ENCODE data around the gene POLD1.
"Not testable (repeated sequence)": the region's sequence is repeated elsewhere in the genome, so short reads cannot be mapped to it uniquely, and the experiment has no call there.

The POLD1 gene

DNA sequence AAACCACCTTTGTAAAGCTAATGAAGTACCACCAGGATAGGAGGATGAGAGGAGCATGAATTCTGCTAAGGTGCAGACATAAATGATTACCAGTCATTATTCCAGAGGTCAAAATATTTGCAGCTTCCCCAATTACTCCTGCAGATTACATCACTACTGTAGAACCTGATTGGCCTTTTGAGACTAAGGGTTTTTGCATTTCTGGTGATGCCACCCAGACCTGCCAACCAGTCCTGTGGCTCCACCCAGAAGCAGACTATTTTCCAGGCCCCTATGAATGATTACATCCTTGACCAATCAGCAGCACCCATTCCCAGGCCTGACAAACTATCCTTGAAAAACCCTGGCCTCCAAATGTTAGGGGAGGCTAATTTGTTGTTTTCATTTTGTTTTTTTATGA is 43.8 kb upstream of the POLD1 start:
- peaks cover 49% of the 10 kb centered on the region for H3F3A ChIP-seq (ENCODE audit: control insufficient read depth, insufficient read depth)
- peaks cover 60% of the 10 kb centered on the region for H3K4me1 ChIP-seq (ENCODE audit: control insufficient read depth, low read length)
- peak overlapping the region; percentile 84 for H3K4me2 ChIP-seq (ENCODE audit: low read length)
- peak overlapping the region; percentile 99 for H3K27ac ChIP-seq (ENCODE audit: low read depth, low read length)
- no peaks in the 10 kb centered on the region; the same call in 1 of the 2 replicates for H4K20me1 ChIP-seq (ENCODE audit: control insufficient read depth, insufficient read depth, low read depth, low read length)
- TF ChIP-seq EZH2phosphoT487 (IDR thresholded peaks at IDR 0.05; ENCODE audit: borderline replicate concordance, low read length) = no peak
- TF ChIP-seq, protein P1, sequence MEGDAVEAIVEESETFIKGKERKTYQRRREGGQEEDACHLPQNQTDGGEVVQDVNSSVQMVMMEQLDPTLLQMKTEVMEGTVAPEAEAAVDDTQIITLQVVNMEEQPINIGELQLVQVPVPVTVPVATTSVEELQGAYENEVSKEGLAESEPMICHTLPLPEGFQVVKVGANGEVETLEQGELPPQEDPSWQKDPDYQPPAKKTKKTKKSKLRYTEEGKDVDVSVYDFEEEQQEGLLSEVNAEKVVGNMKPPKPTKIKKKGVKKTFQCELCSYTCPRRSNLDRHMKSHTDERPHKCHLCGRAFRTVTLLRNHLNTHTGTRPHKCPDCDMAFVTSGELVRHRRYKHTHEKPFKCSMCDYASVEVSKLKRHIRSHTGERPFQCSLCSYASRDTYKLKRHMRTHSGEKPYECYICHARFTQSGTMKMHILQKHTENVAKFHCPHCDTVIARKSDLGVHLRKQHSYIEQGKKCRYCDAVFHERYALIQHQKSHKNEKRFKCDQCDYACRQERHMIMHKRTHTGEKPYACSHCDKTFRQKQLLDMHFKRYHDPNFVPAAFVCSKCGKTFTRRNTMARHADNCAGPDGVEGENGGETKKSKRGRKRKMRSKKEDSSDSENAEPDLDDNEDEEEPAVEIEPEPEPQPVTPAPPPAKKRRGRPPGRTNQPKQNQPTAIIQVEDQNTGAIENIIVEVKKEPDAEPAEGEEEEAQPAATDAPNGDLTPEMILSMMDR (IDR thresholded peaks at IDR 0.05; ENCODE audit: low read depth, low read length, poor library complexity, severe bottlenecking) = no peak
- H3K9me3 ChIP-seq (ENCODE audit: control insufficient read depth, insufficient read depth, low read length) = no peaks in the 10 kb centered on the region
- no peaks in the 10 kb centered on the region for H3K9me2 ChIP-seq (replicated peaks; ENCODE audit: control insufficient read depth, low read length)
- peaks cover 74% of the 10 kb centered on the region for H3K36me3 ChIP-seq (ENCODE audit: control insufficient read depth, low read length)
- no peaks in the 10 kb centered on the region for H3K27me3 ChIP-seq (ENCODE audit: control insufficient read depth, low read length)
- H3K79me2 ChIP-seq (ENCODE audit: control insufficient read depth, low read length) = peaks cover 74% of the 10 kb centered on the region
- peak overlapping the region; percentile 83 for H3K4me3 ChIP-seq (ENCODE audit: low read length)

DNA sequence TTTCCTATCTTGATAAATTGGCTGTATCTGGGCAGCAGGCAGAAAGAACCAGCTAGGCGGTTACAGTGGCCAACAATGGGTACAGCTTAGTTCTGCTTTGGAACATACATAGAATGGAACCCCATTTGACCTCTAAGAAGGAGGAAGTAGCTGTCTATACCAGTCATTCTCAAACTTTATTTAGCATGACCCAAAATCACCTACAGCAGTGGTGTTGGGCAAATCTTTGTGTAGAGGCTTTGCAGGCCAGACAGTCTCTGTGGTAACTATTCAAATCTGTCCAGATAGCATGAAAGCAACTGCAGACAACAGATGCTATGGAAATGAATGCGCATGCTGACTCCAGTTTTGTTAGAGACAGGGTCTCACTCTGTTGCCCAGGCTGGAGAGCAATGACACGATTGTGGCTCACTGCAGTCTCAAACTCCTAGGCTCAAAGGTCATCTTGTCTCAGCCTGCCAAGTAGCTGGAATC is 43.0 kb upstream of the POLD1 start:
- peaks cover 74% of the 10 kb centered on the region for H3K79me2 ChIP-seq (ENCODE audit: control insufficient read depth, low read length)
- H3K4me1 ChIP-seq (ENCODE audit: control insufficient read depth, low read length) = peaks cover 63% of the 10 kb centered on the region
- peak overlapping the region; percentile 83 for H3K4me3 ChIP-seq (ENCODE audit: low read length)
- no peaks in the 10 kb centered on the region for H3K9me2 ChIP-seq (replicated peaks; ENCODE audit: control insufficient read depth, low read length)
- H3K9me3 ChIP-seq (ENCODE audit: control insufficient read depth, insufficient read depth, low read length) = no peaks in the 10 kb centered on the region
- H3K27me3 ChIP-seq (ENCODE audit: control insufficient read depth, low read length) = no peaks in the 10 kb centered on the region
- H3K27ac ChIP-seq (ENCODE audit: low read depth, low read length) = peak overlapping the region; percentile 99
- peaks cover 68% of the 10 kb centered on the region for H3K36me3 ChIP-seq (ENCODE audit: control insufficient read depth, low read length)
- peak overlapping the region; percentile 84 for H3K4me2 ChIP-seq (ENCODE audit: low read length)
- H4K20me1 ChIP-seq (ENCODE audit: control insufficient read depth, insufficient read depth, low read depth, low read length) = no peaks in the 10 kb centered on the region; the same call in 1 of the 2 replicates
- H3F3A ChIP-seq (ENCODE audit: control insufficient read depth, insufficient read depth) = peaks cover 48% of the 10 kb centered on the region
- TF ChIP-seq EZH2phosphoT487 (IDR thresholded peaks at IDR 0.05; ENCODE audit: borderline replicate concordance, low read length) = no peak

DNA sequence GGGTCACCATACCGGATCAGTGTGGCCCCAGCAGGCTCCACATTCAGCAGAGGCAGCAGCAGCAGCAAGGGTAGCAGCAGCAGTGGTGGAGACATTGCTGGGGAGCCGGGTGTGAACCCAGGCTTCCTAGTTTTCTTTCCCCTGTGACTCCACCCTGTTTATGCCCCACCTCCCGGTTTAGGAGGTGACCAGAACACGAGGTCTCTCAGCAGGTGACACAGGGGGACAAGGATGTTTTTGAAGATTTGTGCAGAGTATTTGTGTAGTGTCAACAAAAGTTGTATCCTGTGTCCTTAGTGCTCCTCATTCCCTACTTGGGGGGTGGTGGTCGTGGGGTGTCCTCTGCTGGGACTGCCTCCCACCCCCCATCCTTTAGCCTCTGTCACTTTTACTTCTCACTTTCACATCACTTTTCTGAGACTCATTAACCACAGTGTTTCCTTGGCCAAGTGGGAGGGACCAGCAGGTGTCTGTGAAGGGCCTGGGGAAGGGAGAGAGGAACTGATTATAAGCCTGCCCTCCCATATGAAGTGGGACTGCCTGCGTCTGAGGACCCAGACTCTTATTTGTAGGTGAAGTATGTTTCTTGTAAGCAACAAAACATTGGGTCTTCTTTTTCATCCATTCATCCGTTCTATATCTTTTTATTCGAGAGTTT is 39.4 kb upstream of the POLD1 start:
- Histone ChIP-seq H4K20me1 (ENCODE audit: control insufficient read depth, insufficient read depth, low read depth, low read length) (no peaks in the 10 kb centered on the region), H3K9me2 (replicated peaks; ENCODE audit: control insufficient read depth, low read length) (no peaks in the 10 kb centered on the region), H3F3A (ENCODE audit: control insufficient read depth, insufficient read depth) (peaks cover 55% of the 10 kb centered on the region), H3K4me1 (ENCODE audit: control insufficient read depth, low read length) (peaks cover 87% of the 10 kb centered on the region), H3K79me2 (ENCODE audit: control insufficient read depth, low read length) (peaks cover 50% of the 10 kb centered on the region), H3K27ac (ENCODE audit: low read depth, low read length) (peak overlapping the region; percentile 99), H3K27me3 (ENCODE audit: control insufficient read depth, low read length) (no peaks in the 10 kb centered on the region), H3K4me2 (ENCODE audit: low read length) (peak overlapping the region; percentile 84), H3K9me3 (ENCODE audit: control insufficient read depth, insufficient read depth, low read length) (no peaks in the 10 kb centered on the region), H3K36me3 (ENCODE audit: control insufficient read depth, low read length) (peaks cover 36% of the 10 kb centered on the region), H3K4me3 (ENCODE audit: low read length) (peak overlapping the region; percentile 83)
- TF ChIP-seq, protein P1 (IDR thresholded peaks at IDR 0.05; ENCODE audit: low read depth, low read length, poor library complexity, severe bottlenecking) = no peak
- no peak for TF ChIP-seq EZH2phosphoT487 (IDR thresholded peaks at IDR 0.05; ENCODE audit: borderline replicate concordance, low read length)

DNA sequence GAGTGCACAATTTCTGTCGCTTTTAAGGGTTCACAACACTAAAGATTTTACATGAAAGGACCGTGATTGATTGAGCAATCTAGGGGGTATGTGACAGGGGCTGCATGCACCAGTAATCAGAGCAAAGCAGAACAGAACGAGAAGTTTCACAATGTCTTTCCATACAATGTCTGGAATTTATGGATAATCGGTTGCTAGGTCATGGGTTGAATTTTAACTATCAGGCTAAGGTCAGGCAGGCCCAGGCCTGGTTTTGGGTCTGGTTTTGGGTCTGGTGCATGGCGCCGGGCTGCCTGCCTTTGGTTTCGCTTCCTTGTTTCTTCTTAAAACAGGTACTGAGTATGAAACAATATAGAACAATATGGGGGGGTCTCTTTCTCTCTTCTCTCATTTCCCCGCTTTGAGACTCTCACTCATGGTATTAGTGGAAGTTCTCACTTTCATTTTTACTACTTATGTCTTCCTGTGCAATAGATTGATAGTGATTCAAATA is 37.0 kb upstream of the POLD1 start:
- not testable (repeated sequence) for H3K27me3 ChIP-seq (ENCODE audit: control insufficient read depth, low read length); H4K20me1 ChIP-seq (ENCODE audit: control insufficient read depth, insufficient read depth, low read depth, low read length); H3K9me2 ChIP-seq (replicated peaks; ENCODE audit: control insufficient read depth, low read length); H3K9me3 ChIP-seq (ENCODE audit: control insufficient read depth, insufficient read depth, low read length)
- Histone ChIP-seq H3K79me2 (ENCODE audit: control insufficient read depth, low read length) (peaks cover 27% of the 10 kb centered on the region), H3K4me1 (ENCODE audit: control insufficient read depth, low read length) (peaks cover 77% of the 10 kb centered on the region), H3F3A (ENCODE audit: control insufficient read depth, insufficient read depth) (peaks cover 40% of the 10 kb centered on the region), H3K4me3 (ENCODE audit: low read length) (peak overlapping the region; percentile 68), H3K27ac (ENCODE audit: low read depth, low read length) (peak overlapping the region; percentile 99), H3K36me3 (ENCODE audit: control insufficient read depth, low read length) (peaks cover 14% of the 10 kb centered on the region), H3K4me2 (ENCODE audit: low read length) (peak overlapping the region; percentile 84)
